Uterus (tissue), 4 donors: ENCODE results near the gene EXOSC6. TPM values are rescaled to one million over a fixed set of nuclear protein-coding genes. Genes with fewer than 3 reads are reported as not detected.
"Not testable (repeated sequence)": the region's sequence is repeated elsewhere in the genome, so short reads cannot be mapped to it uniquely, and the experiment has no call there.

Experiments
- DNase-seq, 2 donors: peaks; one replicate each; pipeline ENCODE4 v3.0.0-alpha.2; 2019 to 2020
- H3K27ac ChIP-seq, 2 donors: fragments of 200-600 bp; sonication (generic); 1 replicate in 1 of 2; 2 replicates in 1 of 2; pipeline ENCODE4 v1.5.1; 2016 to 2018
- H3K27me3 ChIP-seq, 2 donors: fragments of 200-600 bp; sonication (generic); one replicate each; pipeline ENCODE4 v1.5.1; 2018 to 2019; ENCODE audit warnings: control low read depth in 1 of 2
- H3K36me3 ChIP-seq, 2 donors: fragments of 200-600 bp; sonication (generic); one replicate each; pipeline ENCODE4 v1.5.1; 2019; ENCODE audit warnings: control low read depth in 1 of 2
- H3K4me1 ChIP-seq, 2 donors: fragments of 200-600 bp; sonication (generic); one replicate each; pipeline ENCODE4 v1.5.1; 2018 to 2019; ENCODE audit warnings: control low read depth in 1 of 2
- H3K4me3 ChIP-seq, 2 donors: fragments of 200-600 bp; sonication (generic); 1 replicate in 1 of 2; 2 replicates in 1 of 2; pipeline ENCODE4 v1.5.1; 2018 to 2019; ENCODE audit warnings: mild to moderate bottlenecking in 1 of 2
- H3K9me3 ChIP-seq, 2 donors: fragments of 200-600 bp; sonication (generic); one replicate each; pipeline ENCODE4 v1.5.1; 2019; ENCODE audit warnings: control low read depth in 1 of 2
- POLR2A ChIP-seq, 2 donors: fragments of 450-650 bp; IDR thresholded peaks; one replicate each; pipeline ENCODE4 v1.6.1; 2016; ENCODE audit warnings: antibody characterized with exemption in 2 of 2, mild to moderate bottlenecking in 1 of 2, moderate library complexity in 1 of 2
- intact Hi-C: fragments of 100-400 bp; cut with DNase I; formaldehyde crosslinking; loops from one replicate; pipeline ENCODE4 v1.15.1; 2023; ENCODE audit warnings: low total_unique reads
- total RNA-seq, 4 donors: library from RNA; depleted of rRNA in 3 of 4; stranded (reverse); fragments of >200 nt in 3 of 4; gene quantifications; one replicate each; pipeline versions ENCODE4 v1.1.0 to v1.2.4, GENCODE V29; 2014 to 2023
- TF ChIP-seq, protein P1 (sequence below), 4 experiments: fragments of 200-600 bp in 2 of 4; fragments of 450-650 bp in 2 of 4; sonication (generic) in 2 of 4; IDR thresholded peaks; one replicate each; pipeline ENCODE4 v1.5.1; 2016 to 2019; ENCODE audit warnings: antibody characterized with exemption in 4 of 4, mild to moderate bottlenecking in 2 of 4, moderate library complexity in 1 of 4
- donor health status: DM: yes; HTN: yes; CAD: no.

The EXOSC6 gene
- total RNA-seq, 4 donors from 2014 or later: 8.8 to 38.0 (median 22.8) TPM

- Histone ChIP-seq H3K4me1 (no peaks in the 10 kb centered on the region), H3K27ac (no peak overlapping the region), H3K36me3 (no peaks in the 10 kb centered on the region), H3K9me3 (no peaks in the 10 kb centered on the region), H3K27me3 (no peaks in the 10 kb centered on the region), H3K4me3 (no peak overlapping the region)
- no peak for DNase-seq
- intact Hi-C loops: no loop called here
- no peak for TF ChIP-seq POLR2A (IDR thresholded peaks at IDR 0.05)
- TF ChIP-seq, protein P1, sequence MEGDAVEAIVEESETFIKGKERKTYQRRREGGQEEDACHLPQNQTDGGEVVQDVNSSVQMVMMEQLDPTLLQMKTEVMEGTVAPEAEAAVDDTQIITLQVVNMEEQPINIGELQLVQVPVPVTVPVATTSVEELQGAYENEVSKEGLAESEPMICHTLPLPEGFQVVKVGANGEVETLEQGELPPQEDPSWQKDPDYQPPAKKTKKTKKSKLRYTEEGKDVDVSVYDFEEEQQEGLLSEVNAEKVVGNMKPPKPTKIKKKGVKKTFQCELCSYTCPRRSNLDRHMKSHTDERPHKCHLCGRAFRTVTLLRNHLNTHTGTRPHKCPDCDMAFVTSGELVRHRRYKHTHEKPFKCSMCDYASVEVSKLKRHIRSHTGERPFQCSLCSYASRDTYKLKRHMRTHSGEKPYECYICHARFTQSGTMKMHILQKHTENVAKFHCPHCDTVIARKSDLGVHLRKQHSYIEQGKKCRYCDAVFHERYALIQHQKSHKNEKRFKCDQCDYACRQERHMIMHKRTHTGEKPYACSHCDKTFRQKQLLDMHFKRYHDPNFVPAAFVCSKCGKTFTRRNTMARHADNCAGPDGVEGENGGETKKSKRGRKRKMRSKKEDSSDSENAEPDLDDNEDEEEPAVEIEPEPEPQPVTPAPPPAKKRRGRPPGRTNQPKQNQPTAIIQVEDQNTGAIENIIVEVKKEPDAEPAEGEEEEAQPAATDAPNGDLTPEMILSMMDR (IDR thresholded peaks at IDR 0.05): no peak
Measured at GRCh38 chr16:70294385-70295025, 42.8 kb upstream of the EXOSC6 start.

DNA sequence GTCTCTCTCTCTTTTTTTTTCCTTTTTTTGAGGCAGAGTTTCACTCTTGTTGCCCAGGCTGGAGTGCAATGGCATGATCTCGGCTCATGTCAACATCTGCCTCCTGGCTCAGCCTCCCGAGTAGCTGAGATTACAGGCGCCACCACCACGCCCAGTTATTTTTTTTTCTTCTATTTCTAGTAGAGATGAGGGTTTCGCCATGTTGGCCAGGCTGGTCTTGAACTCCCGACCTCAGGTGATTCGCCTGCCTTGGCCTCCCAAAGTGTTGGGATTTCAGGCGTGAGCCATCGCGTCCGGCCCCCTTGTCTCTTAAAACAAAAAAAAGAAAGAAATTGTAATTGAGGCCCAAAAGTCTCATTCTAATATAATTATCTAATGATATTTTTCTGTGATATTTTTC, 40.4 kb upstream of the EXOSC6 start:
- intact Hi-C loops, H3K9me3 ChIP-seq, H3K4me1 ChIP-seq, H3K27me3 ChIP-seq, H3K36me3 ChIP-seq, H3K27ac ChIP-seq, DNase-seq, H3K4me3 ChIP-seq: not testable (repeated sequence)

DNA sequence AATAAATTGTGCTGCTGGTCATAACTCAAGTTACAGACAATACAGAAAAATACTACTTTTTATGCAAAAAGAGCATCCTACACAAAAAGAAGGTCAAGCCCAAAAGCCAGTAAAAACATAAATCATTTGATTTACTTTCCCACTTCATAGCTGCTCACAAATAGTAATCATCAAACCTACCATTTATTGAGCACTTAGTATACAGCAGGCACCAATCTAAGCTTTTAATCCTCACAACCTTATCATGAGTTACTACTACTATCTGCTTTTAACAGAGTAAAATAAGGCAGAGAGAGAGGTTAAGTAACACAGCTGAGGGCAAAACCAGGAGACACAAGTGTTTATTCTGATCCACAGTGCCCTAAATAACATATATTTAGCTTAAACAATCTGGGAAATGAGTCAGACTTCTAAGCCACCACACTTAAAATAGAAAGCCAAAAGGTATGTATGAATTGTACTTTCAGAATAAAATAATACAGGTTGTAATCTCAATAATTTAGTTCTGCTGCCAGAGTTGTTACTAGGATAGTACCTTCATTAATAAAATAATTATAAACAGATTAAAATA, 39.3 kb upstream of the EXOSC6 start:
- Histone ChIP-seq H3K4me3 (no peak overlapping the region), H3K27me3 (no peaks in the 10 kb centered on the region), H3K4me1 (peaks cover 0 to 9% of the 10 kb centered on the region in 2 donors), H3K36me3 (no peaks in the 10 kb centered on the region), H3K9me3 (no peaks in the 10 kb centered on the region), H3K27ac (no peak overlapping the region)
- DNase-seq: no peak
- TF ChIP-seq, protein P1 (IDR thresholded peaks at IDR 0.05): no peak
- TF ChIP-seq POLR2A (IDR thresholded peaks at IDR 0.05): no peak
- intact Hi-C loops: no loop called here

DNA sequence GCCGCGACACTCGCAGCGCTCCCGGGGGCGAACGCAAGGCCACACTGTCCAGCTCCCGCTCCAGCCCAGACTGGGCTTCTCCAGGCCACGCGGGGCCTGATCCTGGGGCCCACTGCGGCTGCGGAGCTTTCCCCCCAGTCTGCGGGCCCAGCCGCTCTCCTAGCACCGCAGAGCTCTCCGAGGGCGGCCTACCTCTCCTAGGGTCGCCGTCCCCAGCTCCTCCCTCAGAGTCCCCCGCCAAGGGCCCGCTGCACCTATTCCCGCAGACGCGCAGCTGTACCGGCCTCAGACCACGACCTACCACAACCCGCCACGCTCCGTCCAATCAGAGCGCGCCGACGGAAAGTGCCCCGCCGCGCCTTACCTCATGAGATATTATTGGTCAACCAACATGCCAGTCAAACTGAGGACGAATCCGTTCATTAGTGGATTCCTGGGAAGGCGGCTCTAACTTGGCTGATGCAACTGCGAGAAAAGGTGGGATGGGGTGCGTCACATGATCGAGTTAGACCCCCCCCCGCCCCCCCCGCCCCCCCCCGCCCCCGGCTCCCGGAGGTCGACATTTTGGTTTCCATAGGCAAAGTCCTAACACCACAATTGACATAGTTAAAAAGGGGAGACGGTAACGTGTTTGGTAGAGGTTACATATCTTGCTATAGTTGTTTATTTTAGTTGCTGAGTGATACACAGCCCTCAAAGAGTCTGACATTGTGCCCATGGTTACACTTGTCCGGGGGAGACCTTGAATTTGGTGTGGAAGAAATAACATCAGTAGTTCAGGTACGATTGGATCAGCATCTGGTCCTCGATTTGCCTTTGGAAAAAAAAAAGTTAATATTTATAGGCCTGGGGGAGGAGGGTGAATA, 37.7 kb upstream of the EXOSC6 start, which contains the start of gene AARS1:
AARS1 (minus strand) TSS at position 278 of the 866 bp plus-strand sequence. CDS start 6,743 bp downstream, outside the sequence.
- TF ChIP-seq POLR2A (IDR thresholded peaks at IDR 0.05): peak; percentile 92 to 94
- TF ChIP-seq, protein P1 (IDR thresholded peaks at IDR 0.05): no peak
- Histone ChIP-seq H3K36me3 (no peaks in the 10 kb centered on the region), H3K27me3 (no peaks in the 10 kb centered on the region), H3K4me3 (peak within 1 kb of the TSS; percentile 82 to 100), H3K9me3 (no peaks in the 10 kb centered on the region), H3K4me1 (peaks cover 0 to 9% of the 10 kb centered on the region in 2 donors), H3K27ac (peak within 1 kb of the TSS; percentile 88 to 93)
- intact Hi-C loops: no loop called here
- peak; percentile 95 to 98 for DNase-seq

- H3K27me3 ChIP-seq, H3K4me3 ChIP-seq, H3K9me3 ChIP-seq, intact Hi-C loops, H3K27ac ChIP-seq, DNase-seq, H3K4me1 ChIP-seq, H3K36me3 ChIP-seq: not testable (repeated sequence)
Measured at GRCh38 chr16:70287304-70287971, 35.7 kb upstream of the EXOSC6 start.
